WTC11 (cell line): Measurements from ENCODE around the gene HBZ. TPM values are rescaled to one million over a fixed set of nuclear protein-coding genes. Genes with fewer than 3 reads are reported as not detected.
"Not testable (repeated sequence)": the region's sequence is repeated elsewhere in the genome, so short reads cannot be mapped to it uniquely, and the experiment has no call there.

ENCODE experiments used
- ATAC-seq: fragments of 200-7000 bp; cut with Tn5 transposase; 2 replicates; pipeline ENCODE4 v1.10.0; 2021; ENCODE audit warnings: mild to moderate bottlenecking, moderate library complexity
- CTCF ChIA-PET: fragments of 300-600 bp; sonication (Branson Sonifier 250); formaldehyde crosslinking; loops from one replicate; lab custom pipeline; 2021; ENCODE audit warnings: antibody characterized with exemption; lab: Charles Lee
- POLR2A ChIA-PET: fragments of 350-600 bp; sonication (Branson Sonifier 250); formaldehyde crosslinking; loops from one replicate; lab custom pipeline; 2021; ENCODE audit warnings: antibody characterized with exemption; lab: Charles Lee
- DNase-seq: peaks from one replicate; pipeline ENCODE4 v3.0.0; 2021; ENCODE audit warnings: low spot score
- H3K27ac Mint-ChIP-seq: 2 replicates; pipeline ENCODE4 v1.8.0; 2021; ENCODE audit warnings: mixed read lengths
- H3K27me3 Mint-ChIP-seq: 2 replicates; pipeline ENCODE4 v1.8.0; 2021; ENCODE audit warnings: low read depth, mild to moderate bottlenecking, moderate library complexity, mixed read lengths
- H3K36me3 Mint-ChIP-seq: 2 replicates; pipeline ENCODE4 v1.8.0; 2021; ENCODE audit warnings: mixed read lengths
- H3K4me1 Mint-ChIP-seq: 2 replicates; pipeline ENCODE4 v1.8.0; 2022; ENCODE audit warnings: mixed read lengths
- H3K4me3 Mint-ChIP-seq: 2 replicates; pipeline ENCODE4 v1.8.0; 2021; ENCODE audit warnings: mild to moderate bottlenecking, moderate library complexity, mixed read lengths
- H3K9me3 Mint-ChIP-seq: 2 replicates; pipeline ENCODE4 v1.8.0; 2021; ENCODE audit warnings: mixed read lengths
- AFF4 ChIP-seq: sonication (generic); formaldehyde crosslinking; IDR thresholded peaks from 2 replicates; pipeline ENCODE4 v1.8.1; 2023; ENCODE audit warnings: mild to moderate bottlenecking, missing genetic modification reagents, borderline replicate concordance
- ARID4B ChIP-seq: sonication (generic); formaldehyde crosslinking; IDR thresholded peaks from 2 replicates; pipeline ENCODE4 v1.8.0; 2023; ENCODE audit warnings: missing genetic modification reagents, mild to moderate bottlenecking, borderline replicate concordance
- ATF3 ChIP-seq: sonication (generic); formaldehyde crosslinking; conservative IDR thresholded peaks from 2 replicates; pipeline ENCODE4 v1.8.1; 2022; ENCODE audit warnings: mild to moderate bottlenecking, missing genetic modification reagents
- ATF6 ChIP-seq: sonication (generic); formaldehyde crosslinking; IDR thresholded peaks from 2 replicates; pipeline ENCODE4 v1.8.1; 2023; ENCODE audit warnings: mild to moderate bottlenecking, missing genetic modification reagents
- CREB1 ChIP-seq: sonication (generic); formaldehyde crosslinking; IDR thresholded peaks from 2 replicates; pipeline ENCODE4 v1.8.0; 2023; ENCODE audit warnings: mild to moderate bottlenecking, missing genetic modification reagents
- ESRRA ChIP-seq: sonication (generic); formaldehyde crosslinking; IDR thresholded peaks from 2 replicates; pipeline ENCODE4 v1.8.1; 2022; ENCODE audit warnings: mild to moderate bottlenecking, missing genetic modification reagents, borderline replicate concordance
- GRHL2 ChIP-seq: fragments of 250-450 bp; sonication (Bioruptor Pico); IDR thresholded peaks from 2 replicates; pipeline ENCODE4 v1.8.0; 2022; ENCODE audit warnings: mild to moderate bottlenecking, moderate library complexity; ENCODE audit not compliant: insufficient replicate concordance, severe bottlenecking
- HMGXB4 ChIP-seq: sonication (generic); formaldehyde crosslinking; IDR thresholded peaks from 2 replicates; pipeline ENCODE4 v1.8.1; 2023; ENCODE audit warnings: mild to moderate bottlenecking, moderate library complexity, missing genetic modification reagents
- IRF1 ChIP-seq: sonication (generic); formaldehyde crosslinking; IDR thresholded peaks from 2 replicates; pipeline ENCODE4 v1.8.0; 2023; ENCODE audit warnings: missing genetic modification reagents
- JAZF1 ChIP-seq: fragments of 250-450 bp; sonication (Bioruptor Pico); IDR thresholded peaks from 2 replicates; pipeline ENCODE4 v1.9.0; 2021; ENCODE audit warnings: moderate library complexity, mild to moderate bottlenecking, inconsistent platforms
- NFYB ChIP-seq: sonication (generic); formaldehyde crosslinking; conservative IDR thresholded peaks from 2 replicates; pipeline ENCODE4 v1.8.0; 2022; ENCODE audit warnings: low read depth, missing genetic modification reagents
- SMAD4 ChIP-seq: sonication (generic); formaldehyde crosslinking; IDR thresholded peaks from 2 replicates; pipeline ENCODE4 v1.8.0; 2022; ENCODE audit warnings: mild to moderate bottlenecking, missing genetic modification reagents
- ZBTB43 ChIP-seq: sonication (generic); formaldehyde crosslinking; IDR thresholded peaks from 2 replicates; pipeline ENCODE4 v1.8.1; 2023; ENCODE audit warnings: mild to moderate bottlenecking, missing genetic modification reagents
- ZMAT4 ChIP-seq: fragments of 250-450 bp; sonication (Bioruptor Pico); IDR thresholded peaks from 2 replicates; pipeline ENCODE4 v1.9.0; 2021; ENCODE audit warnings: mild to moderate bottlenecking
- ZNF219 ChIP-seq: sonication (generic); formaldehyde crosslinking; IDR thresholded peaks from 2 replicates; pipeline ENCODE4 v1.8.0; 2023; ENCODE audit warnings: missing genetic modification reagents, mild to moderate bottlenecking, borderline replicate concordance
- ZNF263 ChIP-seq: sonication (generic); formaldehyde crosslinking; IDR thresholded peaks from 2 replicates; pipeline ENCODE4 v1.8.1; 2022; ENCODE audit warnings: low read depth, mild to moderate bottlenecking, moderate library complexity, missing genetic modification reagents
- ZNF396 ChIP-seq: fragments of 250-450 bp; sonication (Bioruptor Pico); IDR thresholded peaks from 2 replicates; pipeline ENCODE4 v1.8.0; 2021; ENCODE audit warnings: mild to moderate bottlenecking, moderate library complexity, borderline replicate concordance
- ZNF416 ChIP-seq: fragments of 250-450 bp; sonication (Bioruptor Pico); IDR thresholded peaks from 2 replicates; pipeline ENCODE4 v1.9.0; 2021; ENCODE audit warnings: mild to moderate bottlenecking, inconsistent platforms
- ZSCAN18 ChIP-seq: fragments of 250-450 bp; sonication (Bioruptor Pico); IDR thresholded peaks from 2 replicates; pipeline ENCODE4 v2.1.2; 2022; ENCODE audit warnings: mild to moderate bottlenecking, moderate library complexity
- total RNA-seq: library from RNA; stranded (reverse); gene quantifications from 3 replicates; pipeline ENCODE4 v1.2.3, GENCODE V29; 2021

Gene HBZ
- total RNA-seq, 1 experiment from 2014 or later: 0.52 TPM

- CTCF ChIA-PET: no interaction called here
- H3K4me3 Mint-ChIP-seq: no peak overlapping the region
- TF ChIP-seq CREB1 (no peak), ATF3 (no peak), ESRRA (CRISPR knock-in tag) (no peak), ZNF219 (CRISPR knock-in tag) (no peak), JAZF1 (no peak), HMGXB4 (CRISPR knock-in tag) (no peak), ZNF416 (CRISPR knock-in tag) (no peak), ZSCAN18 (CRISPR knock-in tag) (no peak), ZMAT4 (no peak), ZBTB43 (no peak), ATF6 (CRISPR knock-in tag) (no peak), ZNF396 (CRISPR knock-in tag) (no peak), ZNF263 (CRISPR knock-in tag) (no peak), AFF4 (CRISPR knock-in tag) (no peak), ARID4B (no peak), NFYB (CRISPR knock-in tag) (no peak), GRHL2 (CRISPR knock-in tag) (no peak), SMAD4 (CRISPR knock-in tag) (no peak), IRF1 (no peak)
These were observed 10.0 kb downstream of the HBZ start for GRCh38 chr16:162271-162991.

GRCh38 chr16:163139-163538 is 10.7 kb downstream of the HBZ start:
- H3K9me3 Mint-ChIP-seq, CTCF ChIA-PET: not testable (repeated sequence)
- peaks cover 71% of the 10 kb centered on the region for H3K27me3 Mint-ChIP-seq

More at GRCh38 chr16:162271-162991, 10.0 kb downstream of the HBZ start:
- Mint-ChIP-seq H3K9me3 (no peaks in the 10 kb centered on the region), H3K4me1 (peaks cover 9% of the 10 kb centered on the region), H3K27me3 (peaks cover 71% of the 10 kb centered on the region), H3K36me3 (no peaks in the 10 kb centered on the region), H3K27ac (no peak overlapping the region)
- DNase-seq (no peak), ATAC-seq (no peak)
- POLR2A ChIA-PET: no interaction called here

More at GRCh38 chr16:163139-163538, 10.7 kb downstream of the HBZ start:
- DNase-seq, POLR2A ChIA-PET, H3K4me1 Mint-ChIP-seq, H3K36me3 Mint-ChIP-seq, H3K4me3 Mint-ChIP-seq, ATAC-seq, H3K27ac Mint-ChIP-seq: not testable (repeated sequence)
